Measurements from ENCODE around the gene KATNB1. TPM values are rescaled to one million over a fixed set of nuclear protein-coding genes. Genes with fewer than 3 reads are reported as not detected.

The KATNB1 gene
- polyA plus RNA-seq, 1 of the 3 experiments (the other 2 are of a cell fraction): 43.7 TPM

DNA sequence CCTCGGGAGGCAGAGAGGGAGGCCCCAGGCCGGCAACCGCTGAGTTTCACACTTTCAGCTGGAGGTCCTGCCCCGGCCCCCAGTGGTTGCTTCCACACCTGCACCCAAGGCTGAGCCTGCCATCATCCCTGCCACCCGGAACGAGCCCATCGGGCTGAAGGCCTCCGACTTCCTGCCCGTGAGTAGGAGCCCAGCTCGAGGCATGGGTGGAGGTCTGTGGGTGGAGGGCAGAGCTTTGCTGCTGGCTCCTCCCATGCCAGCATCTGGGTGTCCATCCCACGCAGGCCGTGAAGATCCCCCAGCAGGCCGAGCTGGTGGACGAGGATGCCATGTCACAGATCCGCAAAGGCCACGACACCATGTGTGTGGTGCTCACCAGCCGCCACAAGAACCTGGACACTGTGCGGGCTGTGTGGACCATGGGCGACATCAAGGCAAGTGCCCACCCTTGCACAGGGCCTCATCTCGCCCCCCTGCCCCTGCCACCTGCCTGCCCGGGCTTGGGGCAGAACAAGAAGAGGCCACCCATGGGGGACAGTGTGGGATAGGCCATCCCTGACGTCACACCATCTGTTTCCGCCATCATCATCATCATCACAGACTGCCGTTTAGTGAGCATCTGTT lies 19.6 kb downstream of the KATNB1 start:
- CTCF ChIA-PET: interaction anchor here (0.8 to 4.8 kb wide), 4 partner anchors 19 to 259 kb away, joined by 3 to 57 read pairs (median 4); partner anchors contain the start of gene USB1
- no peak overlapping the region for H3K4me3 ChIP-seq (ENCODE audit: low read depth in 2 of 2, low read length in 1 of 2)

DNA sequence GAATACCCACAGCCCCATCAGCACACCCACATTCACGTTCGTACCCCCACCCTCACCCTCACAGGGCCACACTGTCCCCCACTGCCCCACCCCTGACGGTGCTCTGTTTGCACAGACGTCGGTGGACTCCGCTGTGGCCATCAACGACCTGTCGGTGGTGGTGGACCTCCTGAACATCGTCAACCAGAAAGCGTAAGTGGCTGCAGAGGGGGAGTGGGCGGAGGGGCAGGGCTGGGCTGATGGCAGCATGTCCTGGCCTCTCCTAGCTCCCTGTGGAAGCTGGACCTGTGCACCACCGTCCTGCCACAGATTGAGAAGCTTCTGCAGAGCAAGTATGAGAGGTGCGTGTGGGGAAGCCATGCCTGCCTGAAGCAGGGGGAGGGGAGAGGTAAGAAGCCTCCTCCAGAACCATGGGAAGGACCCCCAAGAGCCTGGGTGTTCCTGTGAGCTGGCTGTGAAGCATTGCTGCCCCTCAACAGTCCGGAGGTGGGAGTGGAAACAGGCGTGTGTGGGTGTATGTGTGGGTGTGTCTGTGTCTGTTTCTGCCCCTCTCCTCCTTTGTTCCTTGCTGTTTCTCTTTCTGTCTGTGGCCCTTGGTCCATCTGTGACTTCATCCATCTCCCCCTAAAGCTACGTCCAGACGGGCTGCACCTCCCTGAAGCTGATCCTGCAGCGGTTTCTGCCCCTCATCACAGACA lies 20.3 kb downstream of the KATNB1 start:
- DNase-seq: no peak
- ChIA-PET POLR2A (no interaction called here), CTCF (interaction anchor here (0.7 to 4.8 kb wide), 21 partner anchors 7 to 258 kb away, joined by 3 to 57 read pairs (median 5); partner anchors contain the start of gene USB1)
- Histone ChIP-seq H3K27ac (ENCODE audit: low read depth in 2 of 2, low read length in 1 of 2) (no peak overlapping the region), H3K9ac (no peak overlapping the region), H3K9me3 (no peaks in the 10 kb centered on the region), H3K36me3 (replicated peaks in 1 of 2; ENCODE audit: control insufficient read depth in 1 of 2, insufficient read depth in 2 of 2, low read length in 1 of 2) (peaks cover 0 to 60% of the 10 kb centered on the region in 2 experiments), H2AFZ (ENCODE audit: low read depth) (no peak overlapping the region), H3K4me2 (no peak overlapping the region), H4K20me1 (ENCODE audit: insufficient read depth) (0 out of 2 replicates have a peak, but pooled peaks cover 2% of the 10 kb centered on the region), H3K79me2 (ENCODE audit: insufficient read depth) (no peaks in the 10 kb centered on the region), H3F3A (replicated peaks; ENCODE audit: insufficient read depth) (peaks cover 6% of the 10 kb centered on the region), H3K27me3 (ENCODE audit: insufficient read depth) (no peaks in the 10 kb centered on the region), H3K4me3 (ENCODE audit: low read depth in 2 of 2, low read length in 1 of 2) (no peak overlapping the region), H3K4me1 (ENCODE audit: control insufficient read depth in 1 of 2, insufficient read depth in 2 of 2, low read depth in 1 of 2, low read length in 1 of 2) (no peaks in the 10 kb centered on the region), H3K9me2 (no peaks in the 10 kb centered on the region)
- WGBS (ENCODE audit: low lambda C conversion rate): 91% methylated on average over 18 of the region's 18 CpGs
- no peak for TF ChIP-seq EP300 (IDR thresholded peaks at IDR 0.05; ENCODE audit: borderline replicate concordance in 1 of 2, low read depth in 1 of 2, low read length in 1 of 2)
- TF ChIP-seq TEAD4 (IDR thresholded peaks at IDR 0.05; ENCODE audit: borderline replicate concordance, insufficient read depth): no peak
- no peak for TF ChIP-seq RFX5 (IDR thresholded peaks at IDR 0.05; ENCODE audit: low read length)
- TF ChIP-seq, protein P1, sequence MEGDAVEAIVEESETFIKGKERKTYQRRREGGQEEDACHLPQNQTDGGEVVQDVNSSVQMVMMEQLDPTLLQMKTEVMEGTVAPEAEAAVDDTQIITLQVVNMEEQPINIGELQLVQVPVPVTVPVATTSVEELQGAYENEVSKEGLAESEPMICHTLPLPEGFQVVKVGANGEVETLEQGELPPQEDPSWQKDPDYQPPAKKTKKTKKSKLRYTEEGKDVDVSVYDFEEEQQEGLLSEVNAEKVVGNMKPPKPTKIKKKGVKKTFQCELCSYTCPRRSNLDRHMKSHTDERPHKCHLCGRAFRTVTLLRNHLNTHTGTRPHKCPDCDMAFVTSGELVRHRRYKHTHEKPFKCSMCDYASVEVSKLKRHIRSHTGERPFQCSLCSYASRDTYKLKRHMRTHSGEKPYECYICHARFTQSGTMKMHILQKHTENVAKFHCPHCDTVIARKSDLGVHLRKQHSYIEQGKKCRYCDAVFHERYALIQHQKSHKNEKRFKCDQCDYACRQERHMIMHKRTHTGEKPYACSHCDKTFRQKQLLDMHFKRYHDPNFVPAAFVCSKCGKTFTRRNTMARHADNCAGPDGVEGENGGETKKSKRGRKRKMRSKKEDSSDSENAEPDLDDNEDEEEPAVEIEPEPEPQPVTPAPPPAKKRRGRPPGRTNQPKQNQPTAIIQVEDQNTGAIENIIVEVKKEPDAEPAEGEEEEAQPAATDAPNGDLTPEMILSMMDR (IDR thresholded peaks at IDR 0.05): no peak
- TF ChIP-seq RCOR1 (IDR thresholded peaks at IDR 0.05; ENCODE audit: low read length): no peak
- TF ChIP-seq MXI1 (IDR thresholded peaks at IDR 0.05; ENCODE audit: low read depth, low read length): no peak
- TF ChIP-seq, protein P2, sequence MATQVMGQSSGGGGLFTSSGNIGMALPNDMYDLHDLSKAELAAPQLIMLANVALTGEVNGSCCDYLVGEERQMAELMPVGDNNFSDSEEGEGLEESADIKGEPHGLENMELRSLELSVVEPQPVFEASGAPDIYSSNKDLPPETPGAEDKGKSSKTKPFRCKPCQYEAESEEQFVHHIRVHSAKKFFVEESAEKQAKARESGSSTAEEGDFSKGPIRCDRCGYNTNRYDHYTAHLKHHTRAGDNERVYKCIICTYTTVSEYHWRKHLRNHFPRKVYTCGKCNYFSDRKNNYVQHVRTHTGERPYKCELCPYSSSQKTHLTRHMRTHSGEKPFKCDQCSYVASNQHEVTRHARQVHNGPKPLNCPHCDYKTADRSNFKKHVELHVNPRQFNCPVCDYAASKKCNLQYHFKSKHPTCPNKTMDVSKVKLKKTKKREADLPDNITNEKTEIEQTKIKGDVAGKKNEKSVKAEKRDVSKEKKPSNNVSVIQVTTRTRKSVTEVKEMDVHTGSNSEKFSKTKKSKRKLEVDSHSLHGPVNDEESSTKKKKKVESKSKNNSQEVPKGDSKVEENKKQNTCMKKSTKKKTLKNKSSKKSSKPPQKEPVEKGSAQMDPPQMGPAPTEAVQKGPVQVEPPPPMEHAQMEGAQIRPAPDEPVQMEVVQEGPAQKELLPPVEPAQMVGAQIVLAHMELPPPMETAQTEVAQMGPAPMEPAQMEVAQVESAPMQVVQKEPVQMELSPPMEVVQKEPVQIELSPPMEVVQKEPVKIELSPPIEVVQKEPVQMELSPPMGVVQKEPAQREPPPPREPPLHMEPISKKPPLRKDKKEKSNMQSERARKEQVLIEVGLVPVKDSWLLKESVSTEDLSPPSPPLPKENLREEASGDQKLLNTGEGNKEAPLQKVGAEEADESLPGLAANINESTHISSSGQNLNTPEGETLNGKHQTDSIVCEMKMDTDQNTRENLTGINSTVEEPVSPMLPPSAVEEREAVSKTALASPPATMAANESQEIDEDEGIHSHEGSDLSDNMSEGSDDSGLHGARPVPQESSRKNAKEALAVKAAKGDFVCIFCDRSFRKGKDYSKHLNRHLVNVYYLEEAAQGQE (IDR thresholded peaks at IDR 0.05; ENCODE audit: low read depth, low read length): no peak
- TF ChIP-seq GATA2 (CRISPR knock-in tag; IDR thresholded peaks at IDR 0.05): no peak
- no peak for TF ChIP-seq TCF12 (IDR thresholded peaks at IDR 0.05)
- TF ChIP-seq, protein P3, sequence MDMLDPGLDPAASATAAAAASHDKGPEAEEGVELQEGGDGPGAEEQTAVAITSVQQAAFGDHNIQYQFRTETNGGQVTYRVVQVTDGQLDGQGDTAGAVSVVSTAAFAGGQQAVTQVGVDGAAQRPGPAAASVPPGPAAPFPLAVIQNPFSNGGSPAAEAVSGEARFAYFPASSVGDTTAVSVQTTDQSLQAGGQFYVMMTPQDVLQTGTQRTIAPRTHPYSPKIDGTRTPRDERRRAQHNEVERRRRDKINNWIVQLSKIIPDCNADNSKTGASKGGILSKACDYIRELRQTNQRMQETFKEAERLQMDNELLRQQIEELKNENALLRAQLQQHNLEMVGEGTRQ (IDR thresholded peaks at IDR 0.05; ENCODE audit: borderline replicate concordance, low read depth, low read length): no peak
- TF ChIP-seq EZH2phosphoT487 (IDR thresholded peaks at IDR 0.05; ENCODE audit: borderline replicate concordance, low read depth): no peak

More for the DNA sequence above, 19.6 kb downstream of the KATNB1 start:
- DNase-seq: no peak
- Histone ChIP-seq H3K27me3 (ENCODE audit: insufficient read depth) (no peaks in the 10 kb centered on the region), H4K20me1 (ENCODE audit: insufficient read depth) (0 out of 2 replicates have a peak, but pooled peaks cover 2% of the 10 kb centered on the region), H3K4me2 (no peak overlapping the region), H3K9me2 (no peaks in the 10 kb centered on the region), H3K79me2 (ENCODE audit: insufficient read depth) (no peaks in the 10 kb centered on the region), H2AFZ (ENCODE audit: low read depth) (no peak overlapping the region), H3K9me3 (no peaks in the 10 kb centered on the region), H3F3A (replicated peaks; ENCODE audit: insufficient read depth) (peaks cover 6% of the 10 kb centered on the region), H3K4me1 (ENCODE audit: control insufficient read depth in 1 of 2, insufficient read depth in 2 of 2, low read depth in 1 of 2, low read length in 1 of 2) (no peaks in the 10 kb centered on the region), H3K36me3 (replicated peaks in 1 of 2; ENCODE audit: control insufficient read depth in 1 of 2, insufficient read depth in 2 of 2, low read length in 1 of 2) (peaks cover 0 to 56% of the 10 kb centered on the region in 2 experiments), H3K9ac (no peak overlapping the region), H3K27ac (ENCODE audit: low read depth in 2 of 2, low read length in 1 of 2) (no peak overlapping the region)
- TF ChIP-seq SMC3 (IDR thresholded peaks at IDR 0.05; ENCODE audit: low read depth, low read length): no peak
- TF ChIP-seq, protein P1 (IDR thresholded peaks at IDR 0.05): 0 out of 2 replicates have a peak, but pooled peaks have one; percentile 14
- POLR2A ChIA-PET: interaction anchor here (0.9 kb wide), 1 partner anchor 20 kb away, joined by 3 read pairs; no protein-coding TSS in a partner anchor
- WGBS (ENCODE audit: low lambda C conversion rate): 86% methylated on average over 9 of the region's 24 CpGs
